Keratinocyte (primary cell): ENCODE measurements around the gene ANKRD60. TPM values are rescaled to one million over a fixed set of nuclear protein-coding genes. Genes with fewer than 3 reads are reported as not detected.

Source experiments
- DNase-seq: peaks from one replicate; pipeline ENCODE4 v3.0.0-alpha.2; 2011; ENCODE audit warnings: low read depth, missing footprints, low spot score
- FAIRE-seq: peaks from 2 replicates; lab custom pipeline; 2011; peaks lifted over from hg19 to GRCh38; lab: Jason Lieb, UNC
- H2AFZ ChIP-seq: 2 replicates; pipeline ENCODE4 v1.6.0; 2012; ENCODE audit warnings: low read length, control low read depth, inconsistent platforms; ENCODE audit not compliant: control insufficient read depth
- H3K27ac ChIP-seq: 2 replicates; pipeline ENCODE4 v1.5.1; 2011; ENCODE audit warnings: low read length; ENCODE audit not compliant: control insufficient read depth, insufficient read depth
- H3K27me3 ChIP-seq: 3 replicates; pipeline ENCODE4 v1.6.0; 2011; ENCODE audit warnings: low read length; ENCODE audit not compliant: control insufficient read depth, insufficient read depth; ENCODE audit errors: extremely low read depth
- H3K36me3 ChIP-seq, 2 experiments: 2 replicates in 1 of 2; 3 replicates in 1 of 2; pipeline ENCODE4 v1.5.1; 2011; ENCODE audit warnings: low read length in 2 of 2, mild to moderate bottlenecking in 1 of 2; ENCODE audit not compliant: control insufficient read depth in 2 of 2, insufficient read depth in 2 of 2; ENCODE audit errors: extremely low read depth in 1 of 2
- H3K4me1 ChIP-seq: 3 replicates; pipeline ENCODE4 v1.5.1; 2011; ENCODE audit warnings: low read length; ENCODE audit not compliant: control insufficient read depth, insufficient read depth; ENCODE audit errors: extremely low read depth
- H3K4me2 ChIP-seq: 3 replicates; pipeline ENCODE4 v1.6.0; 2011; ENCODE audit warnings: low read depth, low read length; ENCODE audit not compliant: control insufficient read depth, insufficient read depth; ENCODE audit errors: extremely low read depth
- H3K4me3 ChIP-seq, 3 experiments: fragments of 200-600 bp in 1 of 3; sonication (generic) in 1 of 3; 2 replicates in 2 of 3; 3 replicates in 1 of 3; pipeline ENCODE4 v1.5.1; 2011 to 2016; ENCODE audit warnings: low read length in 3 of 3, mild to moderate bottlenecking in 3 of 3, control low read depth in 2 of 3, inconsistent platforms in 1 of 3, low read depth in 1 of 3, mixed read lengths in 1 of 3, mixed run types in 1 of 3, moderate library complexity in 1 of 3; ENCODE audit not compliant: control insufficient read depth in 2 of 3, insufficient read depth in 2 of 3; ENCODE audit errors: extremely low read depth in 1 of 3
- H3K79me2 ChIP-seq: 2 replicates; pipeline ENCODE4 v1.6.0; 2012; ENCODE audit warnings: low read length; ENCODE audit not compliant: control insufficient read depth, insufficient read depth
- H3K9ac ChIP-seq: 3 replicates; pipeline ENCODE4 v1.6.0; 2011; ENCODE audit warnings: low read length; ENCODE audit not compliant: control insufficient read depth, insufficient read depth; ENCODE audit errors: extremely low read depth
- H3K9me1 ChIP-seq: 3 replicates; pipeline ENCODE4 v1.6.0; 2011; ENCODE audit warnings: low read length; ENCODE audit not compliant: control insufficient read depth, insufficient read depth; ENCODE audit errors: extremely low read depth
- H3K9me3 ChIP-seq: 2 replicates; pipeline ENCODE4 v1.5.1; 2012; ENCODE audit warnings: low read depth, low read length; ENCODE audit not compliant: control insufficient read depth
- H4K20me1 ChIP-seq: 3 replicates; pipeline ENCODE4 v1.6.0; 2011; ENCODE audit warnings: low read length; ENCODE audit not compliant: control insufficient read depth, insufficient read depth; ENCODE audit errors: extremely low read depth
- CTCF ChIP-seq, 3 experiments: IDR thresholded peaks in 1 of 3; conservative IDR thresholded peaks in 1 of 3; optimal IDR thresholded peaks in 1 of 3; 2 replicates in 2 of 3; 3 replicates in 1 of 3; pipeline versions ENCODE3 to v1.5.1; 2011; ENCODE audit warnings: low read length in 3 of 3, mild to moderate bottlenecking in 3 of 3, moderate library complexity in 2 of 3, control low read depth in 1 of 3, inconsistent platforms in 1 of 3; ENCODE audit not compliant: insufficient read depth in 2 of 3; ENCODE audit errors: extremely low read depth in 1 of 3
- EZH2 ChIP-seq: IDR thresholded peaks from one replicate; pipeline ENCODE4 v1.6.1; 2012; ENCODE audit warnings: inconsistent platforms, mild to moderate bottlenecking, low read length, moderate library complexity
- dilution Hi-C: fragments of 300-500 bp; cut with MboI; formaldehyde crosslinking; loops from one replicate; pipeline ENCODE4 v1.7.0; 2020; ENCODE audit warnings: low sequenced_read_pairs; ENCODE audit not compliant: extremely low pct_ligation_motif_present
- polyA plus RNA-seq, 5 experiments: library from polyadenylated mRNA; depleted of rRNA in 3 of 5; stranded (reverse) in 3 of 5; stranded (forward) in 1 of 5; unstranded in 1 of 5; fragments of >200 nt; gene quantifications; 1 replicate in 1 of 5; 2 replicates in 3 of 5; 3 replicates in 1 of 5; pipeline versions ENCODE4 v1.2.1 to v1.2.3, GENCODE V29; 2011 to 2012; ENCODE audit warnings: missing spikeins in 2 of 5, low read depth in 1 of 5, low replicate concordance in 1 of 5

Gene ANKRD60
- polyA plus RNA-seq, 1 donor (not counting 4 experiments of a cell fraction or from before 2014, with no cell fraction given) = not detected

- no peaks in the 10 kb centered on the region for H3K27me3 ChIP-seq
- no peak for DNase-seq
- no peak overlapping the region for H2AFZ ChIP-seq
- H3K4me3 ChIP-seq = no peak overlapping the region
- H3K36me3 ChIP-seq = peaks cover 3 to 16% of the 10 kb centered on the region in 2 experiments
- H3K27ac ChIP-seq = no peak overlapping the region
- H3K4me2 ChIP-seq = no peak overlapping the region
- TF ChIP-seq EZH2 (no peak), CTCF (optimal IDR thresholded peaks at IDR 0.05 in 1 of 3, IDR thresholded peaks at IDR 0.05 in 1 of 3, conservative IDR thresholded peaks at IDR 0.05 in 1 of 3; ENCODE audit: extremely low read depth in 1 of 3, insufficient read depth in 2 of 3, low read length in 3 of 3) (no peak)
- no peaks in the 10 kb centered on the region for H3K9me1 ChIP-seq
- FAIRE-seq = no peak
- dilution Hi-C loops = no loop called here
- H3K9me3 ChIP-seq = no peaks in the 10 kb centered on the region
- no peaks in the 10 kb centered on the region for H3K79me2 ChIP-seq
- peaks cover 5% of the 10 kb centered on the region for H3K4me1 ChIP-seq
- H4K20me1 ChIP-seq = no peaks in the 10 kb centered on the region
- H3K9ac ChIP-seq = no peak overlapping the region
Observed at GRCh38 chr20:58235010-58235409, 6.6 kb upstream of the ANKRD60 start.

GRCh38 chr20:58233881-58234528, 5.6 kb upstream of the ANKRD60 start:
- Histone ChIP-seq H3K27me3 (peaks cover 7% of the 10 kb centered on the region), H3K4me3 (no peak overlapping the region), H4K20me1 (no peaks in the 10 kb centered on the region), H3K79me2 (no peaks in the 10 kb centered on the region), H3K9me3 (no peaks in the 10 kb centered on the region), H3K9me1 (no peaks in the 10 kb centered on the region), H2AFZ (no peak overlapping the region), H3K27ac (no peak overlapping the region), H3K9ac (no peak overlapping the region), H3K4me2 (no peak overlapping the region), H3K36me3 (peaks cover 0 to 11% of the 10 kb centered on the region in 2 experiments), H3K4me1 (peaks cover 5% of the 10 kb centered on the region)
- no peak for DNase-seq
- peak; percentile 76 to 93 (median 86) for TF ChIP-seq CTCF (optimal IDR thresholded peaks at IDR 0.05 in 1 of 3, IDR thresholded peaks at IDR 0.05 in 1 of 3, conservative IDR thresholded peaks at IDR 0.05 in 1 of 3; ENCODE audit: extremely low read depth in 1 of 3, insufficient read depth in 2 of 3, low read length in 3 of 3)
- TF ChIP-seq EZH2 = no peak
- no peak for FAIRE-seq
- dilution Hi-C loops = no loop called here
